Measurements from ENCODE around the gene C17orf67. TPM values are rescaled to one million over a fixed set of nuclear protein-coding genes. Genes with fewer than 3 reads are reported as not detected.

C17orf67 gene, protein sequence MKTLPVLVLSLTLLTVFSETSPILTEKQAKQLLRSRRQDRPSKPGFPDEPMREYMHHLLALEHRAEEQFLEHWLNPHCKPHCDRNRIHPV
- 0.59 and 0.78 TPM in 2 replicates for total RNA-seq

DNA sequence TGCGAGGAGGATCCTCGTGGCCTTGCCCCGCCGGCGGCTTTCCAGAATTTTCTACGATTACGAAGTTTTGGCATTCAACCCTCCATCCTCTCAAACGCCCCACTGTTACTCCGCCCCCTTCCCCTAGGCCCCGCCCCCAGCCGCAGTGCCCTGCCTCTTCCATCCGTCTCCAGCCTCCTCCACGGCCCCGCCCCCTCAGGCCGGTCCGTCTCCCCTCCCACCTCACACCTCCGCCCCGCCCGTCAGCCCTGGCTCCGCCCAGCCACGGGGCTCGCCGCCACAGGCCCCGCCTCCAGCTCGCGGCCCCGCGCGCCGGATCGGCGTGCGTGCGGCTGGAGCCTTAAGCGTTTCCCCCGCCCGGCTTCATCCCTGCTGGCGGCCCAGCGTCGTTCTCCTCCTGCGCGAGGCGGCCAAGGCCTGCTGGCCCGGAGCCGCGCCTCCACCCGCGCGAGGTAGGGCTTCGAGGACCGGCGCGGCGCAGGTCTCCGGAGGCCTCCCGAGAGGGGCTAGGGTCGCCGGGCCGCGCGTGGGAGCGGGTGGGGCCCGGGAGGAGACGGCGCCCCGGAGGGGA, at the start of gene C17orf67, which contains the start of gene DGKE:
TSS of gene C17orf67 (minus strand) at position 112 of the 571 bp plus-strand sequence. CDS start 18,110 bp downstream, outside the sequence.
TSS of gene DGKE (plus strand) at position 343 of the 571 bp plus-strand sequence. CDS start 645 bp downstream, outside the sequence.

Other genes with a start within 250 kb of the C17orf67 start
- gene NOG, start 240.2 kb downstream of the C17orf67 start, total RNA-seq: under 0.01 and 0.42 TPM in 2 replicates
- 5.9 and 7.7 TPM in 2 replicates for gene DGKE, start 231 bp upstream of the C17orf67 start, total RNA-seq
- gene TRIM25, start 80.1 kb upstream of the C17orf67 start, total RNA-seq: 14.8 and 23.8 TPM in 2 replicates
- gene COIL, start 127.1 kb upstream of the C17orf67 start, total RNA-seq: 14.5 and 14.6 TPM in 2 replicates
- 76.2 and 117 TPM in 2 replicates for gene SCPEP1, start 144.2 kb upstream of the C17orf67 start, total RNA-seq

Measured in smooth muscle cell of the umbilical artery (primary cell).